Skin of body (tissue), 2 donors: ENCODE measurements around the gene INF2. TPM values are rescaled to one million over a fixed set of nuclear protein-coding genes. Genes with fewer than 3 reads are reported as not detected.
A peak's percentile ranks its signal among the peaks of the same experiment; 100 is the strongest.

Experiments
- DNase-seq: peaks from one replicate; lab custom pipeline; 2025; lab: John Stamatoyannopoulos, UW
- total RNA-seq: library from RNA; depleted of rRNA; stranded (reverse); fragments of >200 nt; gene quantifications from one replicate; pipeline ENCODE4 v1.2.3, GENCODE V29; 2014

INF2 gene
- total RNA-seq, 1 donor from 2014 or later, result 25.7 TPM

DNA sequence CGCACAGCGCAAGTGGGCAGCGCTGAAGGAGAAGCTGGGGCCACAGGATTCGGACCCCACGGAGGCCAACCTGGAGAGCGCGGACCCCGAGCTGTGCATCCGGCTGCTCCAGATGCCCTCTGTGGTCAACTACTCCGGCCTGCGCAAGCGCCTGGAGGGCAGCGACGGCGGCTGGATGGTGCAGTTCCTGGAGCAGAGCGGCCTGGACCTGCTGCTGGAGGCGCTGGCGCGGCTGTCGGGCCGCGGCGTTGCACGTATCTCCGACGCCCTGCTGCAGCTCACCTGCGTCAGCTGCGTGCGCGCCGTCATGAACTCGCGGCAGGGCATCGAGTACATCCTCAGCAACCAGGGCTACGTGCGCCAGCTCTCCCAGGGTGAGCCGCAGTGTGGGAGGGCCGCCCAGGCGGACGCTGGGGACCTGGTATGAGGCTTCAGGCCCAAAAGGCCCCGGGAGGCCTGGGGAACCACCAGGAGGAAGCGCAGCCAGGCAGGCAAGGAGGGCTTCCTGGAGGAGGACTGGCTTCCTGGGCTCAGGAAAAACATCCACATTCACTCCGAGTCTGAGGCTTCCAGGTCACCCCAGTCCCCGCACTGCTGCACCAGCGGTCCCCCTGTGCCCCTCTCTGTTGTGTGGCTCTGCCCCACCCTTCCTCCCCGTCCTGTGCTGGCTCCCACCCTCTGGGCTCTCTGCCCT, 12.1 kb downstream of the INF2 start:
- no peak for DNase-seq

DNA sequence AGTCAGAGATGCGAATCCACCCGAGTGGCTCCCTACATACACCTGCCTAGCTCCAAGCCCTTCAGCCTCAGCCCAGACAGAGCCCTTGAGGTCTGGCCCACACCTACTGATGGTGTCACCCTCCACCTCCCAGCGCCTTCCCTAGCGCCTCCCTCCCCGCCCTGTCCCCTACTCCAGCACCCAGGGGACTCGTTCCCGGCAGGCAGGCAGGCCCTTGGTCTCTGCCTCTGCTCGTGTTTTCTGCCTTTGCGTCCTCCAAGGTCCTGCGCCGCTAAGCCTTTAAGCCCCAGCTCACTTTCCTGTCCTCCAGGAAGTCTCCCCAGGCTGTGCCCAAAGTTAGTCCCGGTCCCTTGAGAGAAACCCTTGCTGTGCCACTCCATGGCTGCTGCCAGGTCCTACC, 12.7 kb downstream of the INF2 start:
- DNase-seq, result no peak

DNA sequence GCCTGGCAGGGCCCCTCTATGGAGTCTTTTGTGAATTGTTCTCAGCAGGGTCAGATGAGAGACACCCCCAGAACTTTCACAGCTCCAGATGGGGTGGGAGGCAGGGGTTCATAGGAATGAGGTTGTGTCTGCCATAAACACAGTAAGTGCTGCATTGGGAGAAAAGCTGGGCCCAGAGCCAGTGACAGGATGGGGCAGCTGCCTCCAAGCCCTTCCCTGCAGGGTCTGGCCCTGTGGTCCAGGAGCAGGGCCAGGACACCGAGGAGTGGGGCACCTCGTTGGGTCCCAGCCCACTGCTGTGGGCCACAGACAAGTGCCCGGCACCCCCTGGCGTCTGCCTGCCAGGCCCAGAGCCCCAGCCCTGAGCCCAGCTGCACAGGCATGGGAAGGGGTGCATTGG, 13.3 kb downstream of the INF2 start:
- no peak for DNase-seq

DNA sequence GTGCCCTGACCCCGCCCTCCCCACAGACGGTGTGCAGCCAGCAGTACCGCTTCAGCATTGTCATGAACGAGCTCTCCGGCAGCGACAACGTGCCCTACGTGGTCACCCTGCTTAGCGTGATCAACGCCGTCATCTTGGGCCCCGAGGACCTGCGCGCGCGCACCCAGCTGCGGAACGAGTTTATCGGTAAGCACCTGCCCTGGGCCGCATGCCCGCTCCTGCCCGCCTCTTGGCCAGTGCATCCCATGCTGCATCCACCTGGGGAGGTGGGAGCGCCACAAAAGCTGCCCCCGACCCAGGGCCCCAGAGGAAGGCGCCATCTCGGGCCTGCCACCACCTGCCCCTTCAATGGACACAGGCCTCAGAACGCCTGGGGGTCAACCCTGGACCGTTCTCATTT, 13.9 kb downstream of the INF2 start:
- DNase-seq, result no peak

DNA sequence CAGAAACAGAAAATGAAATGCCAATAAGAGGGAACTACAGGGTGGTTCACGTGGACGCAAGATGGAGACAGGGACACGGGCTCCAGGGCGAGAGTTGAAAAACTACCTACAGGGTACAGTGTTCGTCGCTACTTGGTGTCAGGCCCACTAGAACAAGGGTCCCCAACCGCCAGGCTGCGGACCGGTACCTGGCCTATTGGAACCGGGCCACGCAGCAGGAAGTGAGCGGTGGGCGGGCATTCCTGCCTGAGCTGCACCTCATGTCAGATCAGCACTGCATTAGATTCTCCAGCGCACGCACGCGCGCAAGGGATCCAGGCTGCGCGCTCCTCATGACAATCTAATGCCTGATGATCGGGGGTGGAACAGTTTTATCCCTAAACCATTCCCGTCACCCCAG, 14.8 kb downstream of the INF2 start:
- no peak for DNase-seq

DNA sequence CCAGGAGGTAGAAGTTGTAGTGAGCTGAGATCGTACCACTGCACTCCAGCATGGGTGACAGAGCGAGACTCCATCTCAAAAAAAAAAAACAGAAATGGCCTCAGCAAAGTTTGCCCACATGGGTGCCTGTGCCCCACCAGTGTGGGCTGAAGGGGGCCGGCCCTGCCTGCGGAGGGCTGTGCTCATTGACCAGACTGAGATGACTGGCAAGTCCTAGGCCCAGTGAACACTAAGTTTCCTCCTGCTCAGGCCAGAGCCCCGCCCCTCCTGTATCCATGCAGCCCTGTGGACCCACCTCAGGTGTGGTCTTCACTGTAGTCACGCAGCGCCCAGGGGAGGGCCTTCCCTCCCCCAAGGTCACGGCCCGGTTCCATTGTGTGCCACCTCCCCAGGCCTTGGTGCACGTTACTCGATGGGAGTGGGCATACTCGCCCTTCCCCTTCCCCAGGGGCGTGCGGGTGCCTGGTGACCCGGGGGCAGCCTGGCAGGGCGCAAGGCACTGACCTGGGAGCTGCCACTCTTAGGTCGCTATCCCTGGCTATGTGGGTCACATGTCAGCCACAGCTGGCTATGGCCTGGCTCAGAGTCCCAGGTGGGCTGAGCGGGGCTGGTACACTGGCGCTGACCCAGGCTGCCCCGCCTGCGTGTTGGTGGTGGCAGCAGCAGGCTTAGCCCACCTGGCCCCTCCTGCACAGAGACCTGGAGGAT, 16.1 kb downstream of the INF2 start:
- no peak for DNase-seq

DNA sequence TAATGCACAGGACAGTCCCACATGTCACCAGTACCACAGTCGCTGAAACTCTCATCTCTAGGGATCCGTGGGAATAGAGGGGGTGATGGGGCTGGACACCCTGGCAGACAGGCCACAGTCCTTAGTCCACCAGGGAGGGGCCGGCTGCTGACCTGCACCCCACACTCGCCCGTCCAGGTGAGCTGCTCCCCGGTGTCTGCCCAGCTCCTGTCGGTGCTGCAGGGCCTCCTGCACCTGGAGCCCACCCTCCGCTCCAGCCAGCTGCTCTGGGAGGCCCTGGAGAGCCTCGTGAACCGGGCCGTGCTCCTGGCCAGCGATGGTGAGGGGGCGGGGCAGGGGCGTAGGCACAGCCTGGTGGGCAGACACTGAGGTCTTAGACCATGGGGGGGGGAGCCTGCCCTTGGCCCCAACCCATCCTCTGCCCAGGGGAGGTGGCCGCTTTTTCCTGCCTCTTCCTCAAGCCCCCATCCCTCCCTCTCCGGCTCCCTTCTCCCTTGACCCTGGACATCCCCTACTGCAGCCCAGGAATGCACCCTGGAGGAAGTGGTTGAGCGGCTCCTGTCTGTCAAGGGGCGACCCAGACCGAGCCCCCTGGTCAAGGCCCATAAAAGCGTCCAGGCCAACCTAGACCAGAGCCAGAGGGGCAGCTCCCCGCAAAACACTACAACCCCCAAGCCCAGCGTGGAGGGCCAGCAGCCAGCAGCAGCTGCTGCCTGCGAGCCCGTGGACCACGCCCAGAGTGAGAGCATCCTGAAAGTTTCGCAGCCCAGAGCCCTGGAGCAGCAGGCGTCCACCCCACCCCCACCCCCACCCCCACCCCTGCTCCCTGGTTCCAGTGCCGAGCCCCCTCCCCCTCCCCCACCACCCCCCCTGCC, 17.6 kb downstream of the INF2 start:
- DNase-seq, result no peak

DNA sequence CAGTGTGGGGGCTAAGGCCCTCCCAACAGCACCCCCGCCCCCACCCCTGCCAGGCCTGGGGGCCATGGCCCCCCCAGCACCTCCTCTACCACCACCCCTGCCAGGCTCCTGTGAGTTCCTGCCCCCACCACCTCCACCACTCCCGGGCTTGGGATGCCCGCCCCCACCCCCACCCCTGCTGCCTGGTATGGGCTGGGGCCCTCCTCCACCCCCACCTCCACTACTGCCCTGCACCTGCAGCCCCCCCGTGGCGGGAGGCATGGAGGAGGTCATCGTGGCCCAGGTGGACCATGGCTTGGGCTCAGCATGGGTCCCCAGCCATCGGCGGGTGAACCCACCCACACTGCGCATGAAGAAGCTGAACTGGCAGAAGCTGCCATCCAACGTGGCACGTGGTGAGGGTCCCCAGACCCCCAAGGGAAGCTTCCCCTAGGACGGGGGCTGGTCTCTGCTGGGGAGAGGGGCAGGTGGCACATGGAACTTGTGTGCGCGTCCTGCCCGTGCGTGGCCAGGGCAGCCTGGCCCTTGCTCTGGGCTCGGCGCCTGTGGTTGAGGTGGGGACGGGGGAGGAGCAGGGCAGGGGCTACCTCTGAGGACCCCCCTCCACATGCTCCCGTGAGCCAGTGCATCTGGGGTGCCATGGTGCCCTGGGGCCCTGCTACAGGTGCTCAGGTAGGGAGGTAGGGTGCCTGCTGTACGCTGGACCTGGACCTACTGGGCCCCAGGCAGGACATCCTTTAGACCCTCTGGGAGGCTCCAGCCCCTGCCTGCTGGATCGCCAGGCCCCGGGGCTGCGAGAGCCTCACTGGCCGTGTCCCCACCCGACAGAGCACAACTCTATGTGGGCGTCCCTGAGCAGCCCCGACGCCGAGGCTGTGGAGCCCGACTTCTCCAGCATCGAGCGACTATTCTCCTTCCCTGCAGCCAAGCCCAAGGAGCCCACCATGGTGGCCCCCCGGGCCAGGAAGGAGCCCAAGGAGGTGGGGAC, 18.5 kb downstream of the INF2 start:
- DNase-seq, result no peak

DNA sequence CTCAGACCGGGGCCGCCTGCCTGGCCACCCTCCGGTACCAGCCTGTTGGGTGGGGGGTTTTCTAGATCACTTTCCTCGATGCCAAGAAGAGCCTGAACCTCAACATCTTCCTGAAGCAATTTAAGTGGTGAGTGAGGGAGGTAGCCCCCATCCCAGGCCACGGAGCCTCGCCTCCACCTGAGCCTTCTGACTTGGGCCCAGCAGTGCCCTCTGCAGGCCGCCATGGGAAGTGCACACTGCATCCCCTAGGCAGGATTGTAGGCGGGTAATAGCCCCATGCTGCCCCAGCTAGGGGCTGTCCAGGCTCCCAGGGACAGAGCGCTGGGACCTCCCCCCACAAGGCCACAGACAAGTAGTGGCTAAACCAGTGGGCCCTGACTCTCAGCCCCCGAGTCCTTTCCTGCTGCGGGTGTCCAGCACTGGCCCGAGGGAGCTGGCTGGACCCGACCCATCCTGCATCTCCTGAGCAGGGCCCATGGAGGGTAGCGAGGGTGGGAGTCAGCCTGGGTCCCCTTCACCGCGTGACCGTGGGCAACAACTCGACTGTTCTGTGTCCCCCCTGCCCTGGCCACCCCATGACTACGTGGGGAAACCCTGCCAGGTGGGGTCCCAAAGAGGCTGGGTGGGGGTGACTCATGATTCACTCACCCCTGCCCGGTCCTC, 19.3 kb downstream of the INF2 start:
- DNase-seq, result peak; percentile 50

DNA sequence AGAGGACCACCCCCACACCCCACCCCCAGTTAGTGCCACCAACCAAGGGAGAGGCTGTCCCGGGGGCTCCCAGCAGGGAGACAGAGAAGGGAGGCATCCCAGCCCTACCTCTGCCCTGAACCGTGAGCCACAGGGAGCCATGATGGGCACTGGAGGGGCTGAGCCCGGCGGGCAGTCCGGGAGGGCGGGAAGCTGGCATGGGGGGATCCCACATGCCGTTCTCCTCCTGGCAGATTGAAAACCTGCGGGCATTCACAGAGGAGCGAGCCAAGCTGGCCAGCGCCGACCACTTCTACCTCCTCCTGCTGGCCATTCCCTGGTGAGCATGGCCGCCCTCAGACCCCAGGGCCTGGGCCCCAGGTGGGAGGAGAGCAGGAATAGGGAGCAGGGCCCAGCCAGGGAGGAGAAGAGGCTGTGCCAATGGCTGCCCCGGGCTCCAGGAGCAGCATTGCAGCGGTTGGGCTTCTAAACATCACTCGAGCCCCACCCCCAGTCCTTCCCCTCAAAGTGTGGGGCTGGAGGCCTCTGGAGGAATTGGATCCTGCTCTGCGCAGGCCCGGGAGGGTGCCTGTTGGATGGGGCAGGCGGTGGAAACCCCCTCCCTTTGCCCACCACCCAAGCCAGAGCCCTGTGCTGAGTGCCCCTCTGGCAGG, 20.1 kb downstream of the INF2 start:
- no peak for DNase-seq

DNA sequence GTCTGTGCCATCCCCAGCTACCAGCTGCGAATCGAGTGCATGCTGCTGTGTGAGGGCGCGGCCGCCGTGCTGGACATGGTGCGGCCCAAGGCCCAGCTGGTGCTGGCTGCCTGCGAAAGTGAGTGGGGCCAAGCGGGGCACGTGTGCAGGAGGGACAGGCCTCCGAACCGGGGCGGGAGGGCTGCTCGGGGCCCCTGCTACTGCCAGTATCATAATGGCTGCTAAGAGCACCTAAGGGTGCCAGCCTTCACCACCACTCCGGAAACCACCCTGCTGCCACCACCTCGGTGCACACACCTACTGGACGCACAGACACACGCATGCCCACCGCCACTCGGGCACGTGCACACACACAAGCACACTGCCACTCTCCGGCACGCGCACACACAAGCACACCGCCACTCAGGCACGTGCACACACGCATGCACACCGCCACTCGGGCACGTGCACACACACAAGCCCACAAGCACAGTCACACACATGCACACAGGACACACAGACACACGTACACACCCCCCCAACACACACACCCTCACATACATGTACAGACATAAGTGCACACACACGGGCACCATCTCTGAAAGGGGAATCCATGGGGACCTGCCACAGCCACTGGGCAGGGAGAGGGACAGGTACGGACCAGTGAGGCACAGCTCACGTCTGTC, 20.8 kb downstream of the INF2 start:
- no peak for DNase-seq

DNA sequence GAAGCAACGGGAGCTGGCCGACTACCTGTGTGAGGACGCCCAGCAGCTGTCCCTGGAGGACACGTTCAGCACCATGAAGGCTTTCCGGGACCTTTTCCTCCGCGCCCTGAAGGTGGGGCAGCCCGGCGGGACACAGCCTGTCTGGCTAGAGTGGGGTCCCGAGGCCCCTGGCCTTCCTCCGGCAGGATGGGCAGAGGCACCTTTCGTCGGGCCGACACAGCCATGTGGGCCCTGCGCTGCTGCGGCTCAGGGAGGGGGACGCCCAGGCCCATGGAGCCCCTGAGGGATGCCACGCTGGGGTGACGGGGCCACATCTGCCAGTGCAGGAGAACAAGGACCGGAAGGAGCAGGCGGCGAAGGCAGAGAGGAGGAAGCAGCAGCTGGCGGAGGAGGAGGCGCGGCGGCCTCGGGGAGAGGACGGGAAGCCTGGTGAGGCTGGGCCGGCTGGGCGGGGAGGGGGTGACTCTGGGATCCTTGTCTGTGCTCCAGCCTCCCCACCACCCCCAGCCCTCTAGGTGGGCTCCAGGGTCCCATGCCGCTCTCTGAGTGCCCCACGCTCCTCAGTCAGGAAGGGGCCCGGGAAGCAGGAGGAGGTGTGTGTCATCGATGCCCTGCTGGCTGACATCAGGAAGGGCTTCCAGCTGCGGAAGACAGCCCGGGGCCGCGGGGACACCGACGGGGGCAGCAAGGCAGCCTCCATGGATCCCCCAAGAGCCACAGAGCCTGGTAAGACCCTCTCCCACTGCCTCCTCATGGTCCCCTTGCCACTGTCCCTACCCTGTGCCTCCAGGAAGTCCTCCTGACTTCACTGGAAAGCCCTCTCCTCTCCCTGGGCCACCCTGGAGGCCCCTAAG, 23.7 kb downstream of the INF2 start:
- no peak for DNase-seq

DNA sequence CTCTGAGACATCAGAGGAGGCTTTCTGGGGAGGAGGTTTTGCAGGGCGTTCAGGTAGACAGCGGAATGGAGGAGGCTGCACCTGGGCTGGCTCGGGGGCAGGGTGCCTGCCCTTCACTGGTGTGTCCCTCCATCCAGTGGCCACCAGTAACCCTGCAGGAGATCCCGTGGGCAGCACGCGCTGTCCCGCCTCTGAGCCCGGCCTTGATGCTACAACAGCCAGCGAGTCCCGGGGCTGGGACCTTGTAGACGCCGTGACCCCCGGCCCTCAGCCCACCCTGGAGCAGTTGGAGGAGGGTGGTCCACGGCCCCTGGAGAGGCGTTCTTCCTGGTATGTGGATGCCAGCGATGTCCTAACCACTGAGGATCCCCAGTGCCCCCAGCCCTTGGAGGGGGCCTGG, 24.6 kb downstream of the INF2 start:
- DNase-seq, result no peak

DNA sequence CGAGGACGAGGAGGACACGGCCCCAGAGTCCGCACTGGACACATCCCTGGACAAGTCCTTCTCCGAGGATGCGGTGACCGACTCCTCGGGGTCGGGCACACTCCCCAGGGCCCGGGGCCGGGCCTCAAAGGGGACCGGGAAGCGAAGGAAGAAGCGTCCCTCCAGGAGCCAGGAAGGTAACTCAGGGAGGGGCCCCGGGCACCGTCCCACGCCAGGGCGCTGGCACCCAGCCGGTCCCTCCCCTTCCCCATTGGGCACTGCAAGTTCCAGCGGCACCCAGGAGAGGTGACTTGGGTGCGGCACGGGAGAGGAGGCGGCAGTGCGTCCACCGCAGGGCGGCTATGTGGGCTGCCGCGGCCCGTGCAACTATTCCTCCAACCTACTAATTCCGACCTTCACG, 25.3 kb downstream of the INF2 start:
- DNase-seq, result no peak

DNA sequence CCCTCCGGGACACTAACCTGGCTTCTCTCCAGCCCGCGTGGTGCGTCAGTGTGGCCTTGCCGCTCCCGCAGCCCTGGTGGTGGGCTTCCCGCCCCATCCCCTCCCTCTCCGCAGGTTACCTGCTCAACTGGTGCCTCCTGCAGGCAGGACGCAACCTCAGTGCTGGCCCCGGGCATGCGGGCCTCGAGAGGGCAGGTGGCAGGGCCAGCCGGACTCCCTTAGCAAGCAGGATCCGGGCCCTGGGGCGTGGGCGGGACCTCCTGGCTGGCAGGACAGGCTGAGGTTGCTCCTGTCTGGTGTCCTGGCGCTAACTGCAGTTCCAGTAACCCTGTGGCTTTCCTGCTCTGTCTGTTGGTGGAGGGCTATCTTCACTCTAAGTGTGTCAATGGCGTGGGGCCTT, 26.0 kb downstream of the INF2 start:
- DNase-seq, result no peak

DNA sequence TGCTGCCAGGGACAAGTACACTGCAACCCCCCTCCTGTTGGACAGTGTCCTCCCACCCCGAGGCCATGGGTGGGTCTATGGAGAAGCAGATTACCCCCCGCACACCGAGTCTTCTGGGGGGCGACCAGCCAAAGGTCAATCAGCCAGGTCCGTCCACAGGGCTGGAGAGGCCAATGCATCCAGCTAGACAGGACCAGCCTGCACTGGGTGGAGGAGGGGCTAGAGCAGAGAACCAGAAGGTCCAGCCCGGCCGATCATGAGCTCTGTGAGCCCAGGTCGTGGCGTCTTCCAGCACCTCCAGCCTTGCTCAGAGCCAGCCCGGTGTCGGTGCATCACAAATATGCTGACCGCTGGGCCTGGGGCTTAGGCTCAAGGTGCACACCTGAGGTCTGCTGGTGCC, 26.5 kb downstream of the INF2 start:
- no peak for DNase-seq

DNA sequence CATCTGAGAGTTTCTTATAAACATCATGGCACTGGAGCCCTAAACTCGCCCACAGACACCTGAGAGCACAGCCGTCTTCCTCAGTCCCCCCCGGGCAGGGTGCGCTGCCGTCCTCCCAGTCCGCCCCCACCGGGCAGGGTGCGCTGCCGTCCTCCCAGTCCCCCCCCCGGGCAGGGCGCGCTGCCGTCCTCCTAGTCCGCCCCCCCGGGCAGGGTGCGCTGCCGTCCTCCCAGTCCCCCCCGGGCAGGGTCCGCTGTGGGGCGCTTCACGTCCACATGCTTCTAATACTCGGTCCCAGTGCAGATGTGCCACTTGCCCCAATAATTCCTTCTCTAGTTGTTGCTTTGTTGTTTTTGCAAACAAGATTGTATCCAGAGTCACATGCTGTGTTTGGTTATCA, 27.7 kb downstream of the INF2 start:
- DNase-seq, result no peak

DNA sequence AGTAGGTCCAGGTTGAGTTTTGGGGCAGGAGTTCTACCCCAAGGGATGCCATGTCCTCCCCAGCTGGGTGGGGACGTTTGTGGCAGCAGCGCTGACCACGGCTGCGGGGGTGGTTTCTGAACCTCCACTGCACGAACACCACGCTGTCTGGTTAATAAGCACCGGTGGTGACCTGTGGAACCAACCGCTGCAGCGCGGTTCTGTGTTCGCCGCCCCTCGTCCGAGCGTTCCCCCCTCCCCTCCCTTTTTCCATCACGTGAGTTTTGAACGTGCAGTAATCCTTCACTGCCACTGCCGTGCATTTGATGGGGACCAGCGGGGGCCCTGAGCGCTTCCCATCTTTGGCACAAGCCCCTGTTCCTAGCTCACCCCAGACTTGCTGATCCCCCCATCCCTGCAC, 28.2 kb downstream of the INF2 start:
- no peak for DNase-seq

DNA sequence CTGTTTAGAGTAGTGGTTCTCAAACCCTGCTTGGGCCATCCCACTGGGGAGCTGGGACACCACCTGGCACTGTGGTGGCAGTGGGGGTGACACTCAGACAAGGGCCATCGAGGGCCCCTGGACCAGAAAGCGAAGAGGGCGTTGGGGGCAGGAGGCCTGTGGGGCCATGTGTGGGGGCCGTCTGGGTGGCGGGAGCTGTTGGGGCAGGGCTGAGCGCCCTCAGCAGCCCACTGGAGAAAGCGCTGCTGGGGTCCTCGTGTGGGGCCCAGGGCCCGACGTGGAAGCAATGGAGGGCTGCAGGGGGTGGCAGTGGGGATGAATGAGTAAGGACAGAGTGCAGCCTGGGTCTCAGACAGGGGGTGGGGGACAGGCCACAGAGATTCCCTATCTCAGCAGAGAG, 28.7 kb downstream of the INF2 start:
- no peak for DNase-seq
